HG02852 (cell line): ENCODE measurements around the gene HAO1.
A peak's percentile ranks its signal among the peaks of the same experiment; 100 is the strongest.
"Not testable (repeated sequence)": the region's sequence is repeated elsewhere in the genome, so short reads cannot be mapped to it uniquely, and the experiment has no call there.

Experiments used
- ATAC-seq: cut with Tn5 transposase; IDR thresholded peaks from one replicate; pipeline ENCODE4 v1.9.1; 2021; ENCODE audit warnings: mild to moderate bottlenecking, moderate library complexity; ENCODE audit not compliant: unreplicated experiment

HAO1 gene

GRCh38 chr20:7940341-7940740 is at the start of gene HAO1:
HAO1 (minus strand) TSS chr20:7940458; CDS start chr20:7940422, 36 bp downstream.
- no peak for ATAC-seq

DNA sequence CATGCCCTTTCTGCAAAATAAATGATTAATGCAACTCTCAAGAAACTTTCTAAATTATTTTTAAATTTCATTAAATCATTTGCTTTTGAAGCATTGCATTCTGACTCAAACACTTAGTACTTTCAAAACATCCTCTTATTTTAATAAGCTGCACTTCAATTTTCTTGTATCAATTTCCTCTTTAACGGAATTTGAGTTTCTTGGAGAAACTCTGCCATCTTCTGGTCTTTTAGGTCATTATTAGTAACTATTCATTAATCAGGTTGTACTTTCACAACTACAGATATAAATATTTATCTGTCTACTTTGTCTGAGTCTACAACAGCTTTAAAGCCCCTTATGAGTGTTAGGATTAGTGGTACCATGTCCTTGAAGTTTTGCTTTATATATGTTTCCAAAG is 49.1 kb upstream of the HAO1 start:
- no peak for ATAC-seq

- no peak for ATAC-seq
These were observed 45.7 kb upstream of the HAO1 start for GRCh38 chr20:7985916-7986315.

- ATAC-seq, result no peak
These were observed 43.9 kb upstream of the HAO1 start for GRCh38 chr20:7984192-7984591.

- no peak for ATAC-seq
These were observed 41.1 kb upstream of the HAO1 start for GRCh38 chr20:7981374-7981773.

- peak; percentile 78 for ATAC-seq
These were observed 40.2 kb upstream of the HAO1 start for GRCh38 chr20:7980332-7981046.

GRCh38 chr20:7977709-7978108 is 37.5 kb upstream of the HAO1 start:
- no peak for ATAC-seq

DNA sequence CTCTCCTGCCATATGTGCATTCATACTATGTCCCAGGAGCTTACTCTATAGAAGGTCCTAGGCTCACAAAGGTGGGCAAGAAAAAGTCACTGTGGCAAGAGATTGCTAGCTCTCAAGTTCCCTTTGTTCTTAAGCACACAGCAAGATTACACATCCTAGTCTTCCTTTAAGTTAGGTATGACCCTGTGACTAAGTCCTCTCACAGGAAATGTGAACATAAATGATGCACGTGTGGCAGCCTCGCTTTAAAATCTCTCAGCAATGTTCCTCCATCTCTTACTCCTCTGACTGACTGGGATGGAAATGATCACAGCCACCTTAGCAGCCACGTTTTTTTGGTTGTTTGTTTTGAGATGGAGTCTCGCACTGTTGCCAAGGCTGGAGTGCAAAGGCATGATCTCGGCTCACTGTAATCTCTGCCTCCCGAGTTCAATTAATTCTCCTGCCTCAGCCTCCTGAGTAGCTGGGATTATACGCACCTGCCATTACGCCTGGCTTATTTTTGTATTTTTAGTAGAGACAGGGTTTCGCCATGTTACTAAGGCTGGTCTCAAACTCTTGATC is 35.7 kb upstream of the HAO1 start:
- ATAC-seq, result no peak

GRCh38 chr20:7974785-7975435 is 34.7 kb upstream of the HAO1 start:
- no peak for ATAC-seq

- no peak for ATAC-seq
These were observed 31.4 kb upstream of the HAO1 start for GRCh38 chr20:7971536-7972280.

GRCh38 chr20:7967199-7967844 is 27.1 kb upstream of the HAO1 start:
- no peak for ATAC-seq

GRCh38 chr20:7966176-7966575 is 25.9 kb upstream of the HAO1 start:
- no peak for ATAC-seq

GRCh38 chr20:7959484-7959883 is 19.2 kb upstream of the HAO1 start:
- no peak for ATAC-seq

DNA sequence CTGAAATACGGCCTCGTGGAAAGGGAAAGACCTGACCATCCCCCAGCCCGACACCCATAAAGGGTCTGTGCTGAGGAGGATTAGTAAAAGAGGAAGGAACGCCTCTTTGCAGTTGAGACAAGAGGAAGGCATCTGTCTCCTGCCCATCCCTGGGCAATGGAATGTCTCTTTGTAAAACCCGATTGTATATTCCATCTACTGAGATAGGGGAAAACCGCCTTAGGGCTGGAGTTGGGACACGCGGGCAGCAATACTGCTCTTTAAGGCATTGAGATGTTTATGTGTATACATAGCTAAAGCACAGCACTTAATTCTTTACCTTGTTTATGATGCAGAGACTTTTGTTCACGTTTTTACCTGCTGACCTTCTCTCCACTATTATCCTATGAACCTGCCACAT is 16.3 kb upstream of the HAO1 start:
- not testable (repeated sequence) for ATAC-seq

GRCh38 chr20:7950387-7950786 is 10.1 kb upstream of the HAO1 start:
- no peak for ATAC-seq

DNA sequence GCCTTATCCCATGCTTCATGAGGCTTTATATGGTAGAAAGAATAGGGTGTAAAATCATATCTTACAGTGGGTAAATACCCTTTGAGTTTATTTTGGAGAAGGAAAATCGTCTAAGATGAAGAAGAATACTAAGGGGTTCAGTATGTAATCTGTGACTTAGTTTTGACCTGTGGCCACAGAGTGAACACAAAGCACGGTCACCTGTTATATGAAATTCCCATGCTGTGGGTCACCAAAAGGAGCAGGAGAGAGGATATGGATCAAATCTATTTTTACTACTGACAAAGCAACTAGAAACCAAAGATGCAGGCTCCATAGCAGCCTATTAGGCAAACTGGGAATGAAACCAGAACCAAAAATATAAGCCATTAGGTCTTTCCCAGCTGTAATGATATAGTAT is 3.6 kb upstream of the HAO1 start:
- no peak for ATAC-seq

GRCh38 chr20:7939663-7940062 is 595 bp downstream of the HAO1 start:
- ATAC-seq, result no peak

GRCh38 chr20:7938058-7938457 is 2.2 kb downstream of the HAO1 start:
- no peak for ATAC-seq

DNA sequence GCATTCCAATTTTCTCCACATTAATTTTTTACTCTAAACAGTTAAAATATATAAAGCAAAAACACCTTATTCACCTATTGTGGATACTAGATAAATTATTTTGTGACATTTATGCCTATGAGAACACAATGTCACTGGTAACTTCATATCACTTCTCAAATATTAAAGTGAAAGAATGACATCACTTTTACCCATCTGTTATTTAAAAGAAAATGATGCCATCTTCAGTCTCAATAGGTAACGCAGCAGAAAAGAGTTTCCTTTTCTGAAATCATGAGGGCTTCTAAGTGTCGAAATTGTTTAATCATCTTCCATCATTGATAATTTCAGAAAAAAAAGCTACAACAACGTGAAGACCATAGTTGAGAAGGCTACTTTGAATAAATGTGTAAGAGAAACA is 2.9 kb downstream of the HAO1 start:
- no peak for ATAC-seq

GRCh38 chr20:7935027-7935551 is 5.2 kb downstream of the HAO1 start:
- no peak for ATAC-seq

DNA sequence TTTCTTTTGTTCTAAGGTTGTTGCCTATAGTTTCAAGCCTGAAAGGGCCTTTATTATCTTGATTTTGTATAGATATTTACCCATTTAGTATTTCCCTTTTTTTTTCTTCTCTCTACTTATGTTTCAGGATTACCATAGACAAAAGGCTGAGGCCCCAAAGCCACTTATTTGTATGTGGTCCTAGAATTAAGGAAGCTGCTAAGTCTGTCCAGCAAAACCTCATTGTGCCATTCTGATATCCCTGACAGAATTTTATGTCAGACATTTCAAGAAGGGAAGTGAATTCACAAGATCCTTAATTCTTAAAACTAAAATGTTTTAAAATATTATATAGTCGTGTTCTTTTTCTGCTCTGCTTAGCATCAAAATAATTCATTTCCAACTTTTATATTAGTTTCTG is 6.9 kb downstream of the HAO1 start:
- no peak for ATAC-seq
